Posterior cingulate gyrus (tissue), 11 donors: ENCODE results near the gene MEPCE.

Source experiments
- DNase-seq, 10 donors: peaks; one replicate each; pipeline versions ENCODE4 v3.0.0 to v3.0.0-alpha.2; 2020 to 2021; ENCODE audit warnings: mixed read lengths in 3 of 10
- intact Hi-C: fragments of 100-400 bp; cut with DNase I; formaldehyde crosslinking; loops from one replicate; pipeline ENCODE4 v1.15.1; 2023

Gene MEPCE

DNA sequence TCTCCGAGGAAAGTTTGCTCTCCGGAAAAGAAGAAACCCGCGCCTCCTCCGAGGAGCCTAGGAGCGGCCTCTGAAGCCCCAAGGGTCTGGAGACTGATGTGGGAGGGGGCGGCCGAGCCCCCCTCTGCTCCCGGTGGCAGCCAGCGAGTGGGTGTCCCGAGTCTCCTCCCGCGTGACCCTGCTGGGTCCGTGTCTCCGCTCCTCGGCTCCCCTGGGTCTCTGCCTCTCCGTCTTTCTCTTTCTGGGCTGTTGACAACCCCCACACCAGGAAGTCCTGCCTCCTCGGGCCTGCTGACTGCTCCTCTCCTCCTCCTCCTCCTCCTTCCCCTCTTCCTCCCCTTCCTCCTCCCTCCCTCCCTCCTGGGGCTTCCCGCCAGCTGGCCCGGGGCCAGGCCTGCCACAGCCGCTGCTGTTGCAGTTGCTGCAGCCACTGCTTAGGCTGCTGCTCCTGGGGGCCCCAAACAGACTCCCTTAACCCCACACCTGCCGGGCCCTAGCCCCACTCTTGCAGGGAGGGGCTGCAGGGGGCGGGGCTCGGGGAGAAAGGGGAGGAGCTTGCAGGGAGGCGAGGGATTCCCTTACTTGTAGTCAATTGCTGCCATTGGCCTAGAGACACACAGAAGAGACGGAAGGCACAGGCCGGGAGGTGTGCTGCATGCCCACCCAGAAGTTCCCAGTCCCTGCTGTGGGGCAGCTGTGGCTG lies 49.5 kb downstream of the MEPCE start, which contains the start of gene TSC22D4:
TSC22D4 (minus strand) TSS at position 257 of the 703 bp plus-strand sequence. CDS start 1,176 bp downstream, outside the sequence.
- intact Hi-C loops = loop anchor here (1.0 to 10.0 kb wide), 2 partner anchors 10 to 196 kb away; partner anchors contain the start of gene GNB2
- peak; percentile 93 to 100 (median 96) for DNase-seq

DNA sequence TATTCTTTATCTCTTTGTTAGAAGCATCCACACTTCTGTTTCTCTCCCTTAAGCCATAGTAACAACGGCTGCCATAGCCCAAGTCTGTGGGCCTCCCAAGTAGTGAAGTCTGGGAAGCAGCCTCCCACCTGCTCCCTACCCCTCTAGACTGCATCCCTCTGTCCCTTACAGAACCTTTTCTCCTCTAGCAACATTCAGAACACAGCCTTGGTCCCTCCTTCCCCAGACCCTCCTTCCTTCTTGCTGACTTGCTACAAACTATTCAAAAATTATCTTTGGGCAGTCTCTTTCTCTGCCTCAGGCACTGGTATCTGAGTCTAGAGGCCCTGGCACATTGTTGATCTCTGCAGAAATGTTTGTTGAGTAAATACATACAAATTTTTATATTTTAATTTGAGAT lies 51.8 kb downstream of the MEPCE start:
- intact Hi-C loops = no loop called here
- DNase-seq = no peak

DNA sequence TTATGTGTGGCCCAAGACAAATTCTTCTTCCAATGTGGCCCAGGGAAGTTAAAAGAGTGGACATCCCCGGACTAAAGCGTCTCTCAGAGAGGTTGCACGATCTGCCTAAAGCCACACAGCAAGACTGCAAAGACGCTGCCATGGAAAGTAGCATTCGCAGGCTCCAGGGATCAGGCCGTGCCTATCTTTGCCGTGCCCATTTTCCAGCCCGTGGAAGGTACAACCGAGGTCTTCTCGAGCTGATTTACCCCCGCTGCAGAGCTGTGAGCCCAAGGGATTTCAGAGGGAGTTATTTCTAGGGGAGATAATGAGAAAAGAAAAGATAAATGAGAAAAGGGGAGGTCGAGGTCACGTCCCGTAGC lies 53.1 kb downstream of the MEPCE start:
- intact Hi-C loops = no loop called here
- DNase-seq = no peak

DNA sequence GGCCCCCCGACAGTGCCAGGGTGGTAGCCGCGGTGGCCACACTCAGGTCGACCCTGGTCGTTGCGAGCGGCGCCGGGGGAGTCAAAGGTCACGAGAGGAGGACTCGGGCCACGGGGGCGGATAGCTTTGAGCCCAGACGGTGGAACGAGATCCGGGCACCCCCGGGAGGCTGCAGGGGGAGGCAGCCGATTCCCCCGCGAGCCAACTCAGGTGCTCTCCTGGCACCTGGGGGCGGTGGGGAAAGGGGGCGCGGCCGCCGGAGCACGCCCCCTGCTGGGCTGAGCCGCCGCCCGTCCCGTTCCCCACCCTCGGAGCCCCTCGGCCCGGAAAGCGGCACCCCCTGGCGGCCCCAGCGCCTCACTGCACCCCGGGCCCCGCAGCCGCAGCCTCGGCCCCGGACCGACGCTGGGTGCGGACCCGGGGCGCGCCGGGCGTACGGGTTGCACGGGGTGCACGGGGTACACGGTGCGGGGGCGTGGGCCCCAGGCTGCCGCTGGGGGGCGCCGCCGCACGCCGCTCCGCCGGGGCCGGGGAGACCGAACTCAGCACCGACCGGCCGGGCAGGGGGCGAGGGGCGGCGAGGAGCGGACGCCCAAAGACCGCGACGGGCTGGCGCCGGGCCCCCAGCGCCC lies 53.6 kb downstream of the MEPCE start:
- peak; percentile 41 to 95 (median 68) for DNase-seq
- intact Hi-C loops = no loop called here
